Superior temporal gyrus (tissue), 1 donor: Measurements from ENCODE around the gene MTA2.

Experiments
- DNase-seq: peaks from one replicate; pipeline ENCODE4 v3.0.0-alpha.2; 2016; ENCODE audit errors: extremely low spot score

The MTA2 gene

DNA sequence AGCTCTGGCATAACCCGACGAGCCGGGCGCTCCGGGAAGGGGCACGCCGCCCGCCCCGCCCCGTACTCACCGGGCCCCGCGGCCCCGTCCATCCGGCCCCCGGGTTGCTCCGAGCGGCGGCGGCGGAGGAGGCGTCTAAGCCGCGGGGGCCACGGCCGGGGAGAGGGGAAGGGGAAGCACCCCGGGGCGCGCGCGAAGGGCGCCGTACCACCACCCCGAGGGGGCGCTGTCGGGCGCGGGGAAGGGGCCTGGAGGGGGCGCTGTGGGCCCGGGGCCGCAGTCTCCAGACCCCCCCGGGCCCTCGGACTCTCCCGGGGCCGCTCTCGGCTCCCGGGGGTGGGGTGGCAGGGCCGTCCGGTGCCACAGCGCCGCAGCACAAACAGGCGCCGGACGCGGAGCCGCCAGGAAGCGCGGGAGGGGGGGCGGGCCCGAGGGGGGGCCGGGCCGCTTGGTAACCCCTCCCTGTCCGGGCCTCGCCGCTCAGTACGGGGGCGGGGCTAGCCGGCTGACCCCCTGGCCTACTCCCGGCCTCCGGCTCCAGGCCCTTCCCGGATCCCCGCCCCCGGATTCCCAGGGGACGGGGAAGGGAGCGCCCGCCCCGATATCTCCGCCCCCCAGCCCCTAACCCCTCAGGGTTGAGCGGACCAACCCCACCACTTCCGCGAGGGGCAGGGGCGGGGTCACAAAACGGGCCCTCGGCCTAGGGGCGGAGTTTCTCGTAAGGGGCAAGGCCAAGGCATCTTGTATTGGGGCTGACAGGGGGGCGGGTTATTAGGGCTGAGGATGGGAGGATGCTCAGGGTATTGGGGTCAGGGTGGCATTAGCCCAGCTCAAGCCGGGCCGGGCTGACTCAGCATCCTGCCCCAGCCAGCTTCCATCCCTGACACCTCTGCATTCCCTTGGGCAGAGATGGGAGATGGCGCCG lies 11.0 kb upstream of the MTA2 start, which contains the start of the genes EML3 and ROM1:
TSS of gene EML3 (minus strand) at position 410 of the 925 bp plus-strand sequence. CDS start at position 92, 318 bp downstream.
TSS of gene ROM1 (plus strand) at position 892 of the 925 bp plus-strand sequence. CDS start at position 917, 25 bp downstream.
- DNase-seq: peak; percentile 72

DNA sequence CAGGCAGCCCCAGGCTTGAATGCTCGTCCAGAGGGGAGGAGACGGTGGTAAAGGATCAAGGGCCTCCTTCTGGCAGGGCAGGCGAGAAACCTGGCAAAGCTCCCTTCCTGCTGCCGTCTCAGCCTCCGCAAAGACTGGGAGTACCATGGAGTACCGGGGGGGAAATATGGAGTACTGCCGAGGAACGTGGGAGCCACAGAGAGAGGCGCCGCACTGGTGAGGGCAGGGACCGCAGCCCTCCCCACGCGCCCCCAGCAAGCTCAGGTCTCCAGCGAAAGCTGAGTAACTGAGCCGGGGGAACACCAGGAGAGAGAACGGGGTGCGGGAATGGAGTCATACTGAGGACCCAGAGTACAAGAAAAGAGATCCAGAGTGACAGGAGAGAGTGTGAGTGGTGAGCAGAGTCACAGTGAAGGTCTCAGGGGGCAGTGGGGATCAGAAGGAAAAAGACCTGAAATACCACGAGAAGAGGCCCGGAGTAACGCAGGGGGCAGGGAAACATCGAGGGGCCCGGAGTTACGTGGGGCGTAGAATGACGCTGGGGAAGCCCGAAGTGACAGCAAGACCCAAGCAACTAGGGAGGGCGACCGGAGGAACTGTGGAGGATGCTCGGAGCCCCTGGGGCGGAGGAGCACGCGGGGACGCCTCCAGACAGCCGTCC lies 10.2 kb upstream of the MTA2 start:
- DNase-seq: peak; percentile 19

DNA sequence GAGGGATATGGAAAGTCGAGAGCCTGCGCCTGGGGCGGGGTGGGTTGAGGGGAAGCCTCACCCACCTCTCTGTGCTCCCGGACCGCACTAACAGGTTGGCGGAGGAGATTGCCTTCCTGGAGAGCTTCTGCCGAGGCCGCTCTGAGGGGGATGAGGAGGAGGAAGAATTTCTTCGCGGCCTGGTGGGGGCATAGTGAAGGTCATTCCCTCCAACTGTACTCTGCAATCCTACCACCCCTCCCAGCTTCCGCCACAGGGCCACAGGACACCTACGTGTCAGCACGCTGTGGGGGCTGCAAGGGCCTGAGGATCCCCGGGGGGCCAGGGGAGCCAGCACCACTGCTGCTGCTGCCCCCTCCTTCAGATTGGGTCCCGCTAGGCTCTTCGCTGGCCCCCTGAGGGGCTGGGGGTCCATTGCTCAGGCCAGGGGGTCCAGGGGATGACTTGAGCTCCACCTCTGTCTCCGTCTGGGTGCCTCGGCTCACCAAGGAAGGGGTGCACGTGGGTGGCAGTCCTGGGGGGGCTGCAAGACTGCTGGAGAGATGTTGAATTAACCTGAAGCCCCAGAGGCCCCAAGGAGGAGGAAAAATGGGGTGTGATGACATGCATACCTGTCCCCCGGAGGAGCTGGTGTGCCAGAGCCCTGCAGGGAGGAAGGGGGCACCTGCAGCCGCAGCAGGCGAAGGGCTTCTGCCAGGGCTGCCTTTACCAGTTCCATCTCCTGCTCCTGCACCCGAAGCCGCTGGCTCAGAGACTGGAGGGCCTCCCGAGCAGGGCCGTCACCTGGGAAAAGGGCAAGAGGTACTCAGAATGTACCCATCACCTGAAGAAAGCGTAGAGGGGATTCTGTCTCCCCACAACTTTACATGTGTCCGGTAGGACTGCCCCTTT lies 9.4 kb upstream of the MTA2 start:
- DNase-seq: no peak

DNA sequence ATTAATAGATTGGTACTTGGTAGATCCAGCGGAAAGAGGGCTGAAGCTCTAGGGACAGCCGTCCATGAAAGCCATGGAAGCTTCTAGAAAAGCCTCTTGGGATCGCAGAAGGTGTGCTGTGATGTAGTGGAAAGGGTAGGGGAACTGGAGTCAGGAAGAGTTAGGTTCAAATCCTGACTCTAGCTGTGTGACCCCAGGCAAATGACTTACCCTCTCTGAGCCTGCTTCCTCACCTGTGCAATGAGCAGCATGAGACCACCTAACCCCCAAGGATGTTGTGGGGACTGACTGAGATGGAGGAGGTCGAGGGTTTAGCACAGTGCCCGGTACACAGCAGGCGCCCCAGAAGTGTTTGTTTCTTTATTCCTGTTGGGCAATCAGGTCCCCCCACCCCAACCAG lies 8.7 kb upstream of the MTA2 start:
- no peak for DNase-seq

DNA sequence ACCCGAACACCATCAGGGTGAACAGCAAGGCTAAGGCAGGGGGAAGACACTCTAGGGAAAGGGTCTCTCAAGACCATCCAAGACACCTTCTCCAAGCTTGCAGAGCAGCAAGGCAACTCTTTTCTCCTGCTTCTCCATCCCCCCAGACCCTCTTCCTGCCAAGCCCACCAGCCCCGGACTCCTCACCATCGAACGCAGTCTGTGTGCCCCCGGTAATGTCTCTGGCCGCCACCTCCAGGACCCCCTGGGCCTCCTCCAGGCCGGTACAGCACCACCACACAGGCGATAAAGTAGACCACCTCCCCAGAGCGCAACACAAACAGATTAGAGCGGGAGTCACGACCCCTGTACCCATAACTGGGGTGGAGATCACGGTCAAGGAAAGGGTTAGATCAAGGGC lies 7.1 kb upstream of the MTA2 start:
- DNase-seq: no peak

DNA sequence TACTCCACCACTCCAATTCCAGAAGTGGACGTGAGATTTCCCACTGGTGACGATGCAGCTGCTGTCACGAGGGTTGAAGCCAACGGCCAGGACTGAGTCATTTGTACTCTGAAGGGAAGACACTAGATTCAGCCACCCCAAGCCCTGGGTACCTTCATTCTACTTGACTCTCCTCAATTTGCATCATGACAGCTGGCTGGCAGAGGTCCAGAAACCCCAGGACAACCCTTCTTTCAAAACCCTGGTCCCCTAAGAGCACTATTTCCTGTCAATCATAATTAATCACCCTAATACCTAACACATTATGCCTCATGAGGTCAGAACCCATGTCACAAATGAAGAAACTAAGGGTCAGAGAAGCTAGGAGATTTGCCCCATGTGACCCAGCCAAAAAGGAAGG lies 6.0 kb upstream of the MTA2 start:
- DNase-seq: no peak

DNA sequence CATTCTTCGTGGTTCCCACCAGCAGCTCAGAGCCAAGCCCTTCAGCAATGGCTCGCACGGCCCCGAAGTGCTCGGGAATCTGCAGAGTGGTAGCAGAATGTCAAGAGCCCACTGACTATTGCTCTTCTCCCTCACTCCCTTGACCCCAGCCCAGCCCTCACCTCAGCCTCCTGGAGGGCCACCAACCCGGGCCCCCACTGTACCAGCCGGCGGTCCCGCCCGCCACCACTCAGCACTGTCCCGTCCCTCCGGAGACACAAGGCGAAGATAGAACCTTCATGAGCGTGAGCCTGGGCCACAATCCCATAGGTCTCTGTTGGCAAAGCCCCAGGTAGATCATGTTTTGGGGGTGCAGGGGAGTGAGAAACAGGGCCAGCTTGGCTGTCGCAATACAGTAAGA lies 4.2 kb upstream of the MTA2 start:
- DNase-seq: no peak

DNA sequence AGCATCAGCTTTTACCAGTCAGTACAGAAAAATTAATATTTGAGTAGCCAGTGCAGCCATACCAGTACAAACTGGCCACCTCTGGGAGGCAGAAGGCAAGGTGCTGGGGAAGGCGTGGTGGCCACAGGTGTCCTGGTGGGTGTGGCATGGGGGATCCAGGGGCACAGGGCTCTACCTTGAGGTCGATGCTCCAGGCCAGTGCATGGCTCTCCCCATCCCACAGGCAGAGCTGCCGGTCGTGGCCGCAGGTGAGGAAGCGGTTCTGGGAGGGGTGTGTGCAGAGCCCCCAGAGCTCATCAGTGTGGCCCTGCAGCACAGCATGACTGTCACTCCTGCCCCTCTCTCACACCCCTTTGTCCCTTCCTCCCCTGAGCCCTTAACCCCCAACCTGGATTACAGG lies 3.8 kb upstream of the MTA2 start:
- DNase-seq: no peak

DNA sequence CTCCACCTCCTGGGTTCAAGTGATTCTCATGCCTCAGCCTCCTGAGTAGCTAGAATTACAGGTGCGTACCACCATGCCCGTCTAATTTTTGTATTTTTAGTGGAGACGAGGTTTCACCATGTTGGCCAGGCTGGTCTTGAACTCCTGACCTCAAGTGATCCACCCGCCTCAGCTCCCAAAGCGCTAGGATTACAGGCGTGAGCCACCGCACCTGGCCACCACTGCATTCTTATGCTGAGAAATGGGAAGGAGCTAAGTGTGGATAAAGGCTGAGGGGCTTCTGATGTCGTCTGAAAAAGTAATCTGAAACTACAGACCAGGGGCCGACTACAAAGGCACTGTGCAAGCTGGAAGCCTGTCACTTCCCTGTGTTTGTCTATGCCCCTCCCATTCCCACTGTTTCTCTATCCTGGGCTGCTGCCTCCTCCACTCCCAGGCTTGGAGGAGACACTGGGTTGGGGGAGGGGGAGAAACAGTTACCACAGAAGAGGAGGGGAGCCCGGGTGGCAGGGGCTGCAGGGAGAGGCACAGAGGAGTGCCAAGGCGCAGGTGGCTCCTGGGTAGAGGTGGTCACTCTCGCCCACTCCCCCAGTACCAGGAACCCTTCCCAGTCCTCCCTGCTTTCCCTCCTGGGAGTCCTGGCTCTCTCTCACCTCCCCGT lies 2.9 kb upstream of the MTA2 start:
- no peak for DNase-seq

DNA sequence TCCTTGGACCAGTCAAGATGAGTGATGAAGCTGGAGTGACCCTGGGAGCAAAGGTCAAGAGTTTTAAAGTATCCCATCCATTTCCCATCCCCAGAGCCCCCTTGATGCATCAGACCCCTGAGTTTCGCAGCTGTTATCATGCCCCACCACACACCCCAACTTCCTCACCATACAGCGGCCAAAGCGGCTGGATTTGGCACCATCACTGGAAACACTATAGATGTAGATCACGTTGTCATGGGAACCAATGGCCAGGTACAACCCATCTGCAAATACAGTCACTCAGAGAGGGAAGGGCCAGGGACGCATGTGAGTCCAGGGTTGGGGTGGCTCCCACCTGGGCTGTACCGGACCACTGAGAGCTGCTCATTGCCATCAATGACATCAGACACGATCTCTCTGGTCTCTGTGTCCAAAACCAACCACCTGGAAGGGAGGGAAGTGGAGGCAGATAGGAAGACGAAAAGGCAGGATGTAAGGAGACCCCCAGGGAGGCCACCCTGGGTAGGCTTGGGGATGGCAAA lies 2.2 kb upstream of the MTA2 start:
- no peak for DNase-seq

DNA sequence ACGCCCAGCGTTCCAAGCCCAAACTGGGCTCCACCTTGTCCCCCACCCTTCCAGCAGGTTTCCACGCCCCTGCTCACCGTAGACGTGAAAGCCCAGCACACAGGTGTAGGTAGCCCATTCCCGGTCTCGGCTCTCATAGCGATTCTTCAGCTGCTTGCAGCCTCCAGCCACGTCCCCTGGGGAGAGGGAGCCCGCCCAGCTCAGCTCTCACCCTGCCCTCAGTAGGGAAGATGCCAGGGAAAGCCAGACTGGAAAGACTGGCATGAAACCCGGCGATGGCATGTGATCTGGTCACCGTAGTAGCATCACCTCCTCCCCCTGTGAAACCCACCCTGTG lies 1.4 kb upstream of the MTA2 start:
- DNase-seq: no peak

DNA sequence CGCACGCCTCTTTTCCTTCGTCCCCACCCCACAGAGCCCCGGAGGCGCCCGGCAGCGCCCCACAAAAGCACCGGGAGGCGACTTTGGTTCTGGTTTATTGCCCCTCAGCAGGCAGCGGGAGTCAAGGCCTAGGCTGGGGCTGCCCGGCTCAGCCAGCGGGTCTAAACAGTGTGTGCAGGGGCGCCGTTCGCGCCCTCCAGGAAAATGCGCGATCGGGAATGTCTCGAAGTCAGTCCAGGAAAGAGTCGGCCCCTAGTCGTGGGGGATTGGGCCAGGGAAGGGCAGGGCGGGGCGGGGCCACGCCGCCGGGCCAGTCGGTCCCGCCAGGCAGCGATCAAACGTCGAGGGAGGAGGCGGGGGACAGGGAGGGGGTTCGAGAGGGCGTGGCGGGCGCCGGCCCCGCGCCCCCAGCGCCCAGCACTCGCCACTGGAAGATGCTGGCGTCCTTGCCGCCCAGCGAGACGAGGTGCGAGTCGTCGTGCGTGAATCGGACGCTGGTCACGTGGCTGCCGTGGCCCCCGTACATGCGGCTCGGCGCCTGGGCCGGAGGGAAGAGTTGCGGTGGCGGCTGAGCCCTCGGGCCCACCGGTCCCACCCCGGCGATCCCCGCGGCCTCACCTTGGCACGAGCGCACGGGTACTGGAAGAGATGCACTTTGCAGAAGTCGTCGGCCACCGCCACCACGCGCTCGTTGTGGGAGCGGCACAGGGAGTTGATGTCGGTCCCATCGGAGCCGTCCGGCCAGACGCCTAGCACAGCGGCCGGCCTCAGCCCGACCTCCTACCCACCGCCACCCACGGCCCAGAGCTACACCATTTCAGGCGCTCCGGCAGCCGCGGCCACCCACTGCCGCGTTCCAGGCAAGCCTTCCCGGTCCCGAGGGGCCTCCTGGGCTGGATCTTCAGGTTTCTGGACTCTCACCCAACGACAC lies 741 bp upstream of the MTA2 start:
- peak; percentile 64 for DNase-seq

DNA sequence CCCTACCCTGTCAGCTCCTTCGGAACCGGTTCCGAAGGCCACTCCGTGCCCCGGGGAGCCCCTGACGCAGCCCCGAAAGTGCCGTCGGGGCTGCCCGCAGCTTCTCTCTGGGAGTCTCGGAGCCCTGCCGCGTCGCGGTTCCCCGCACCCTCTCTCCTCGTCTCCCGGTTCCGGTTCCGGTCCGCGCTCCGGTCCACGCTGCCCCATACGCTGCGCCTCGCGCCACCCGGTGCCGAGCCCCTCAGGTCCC lies 618 bp downstream of the MTA2 start:
- DNase-seq: no peak

DNA sequence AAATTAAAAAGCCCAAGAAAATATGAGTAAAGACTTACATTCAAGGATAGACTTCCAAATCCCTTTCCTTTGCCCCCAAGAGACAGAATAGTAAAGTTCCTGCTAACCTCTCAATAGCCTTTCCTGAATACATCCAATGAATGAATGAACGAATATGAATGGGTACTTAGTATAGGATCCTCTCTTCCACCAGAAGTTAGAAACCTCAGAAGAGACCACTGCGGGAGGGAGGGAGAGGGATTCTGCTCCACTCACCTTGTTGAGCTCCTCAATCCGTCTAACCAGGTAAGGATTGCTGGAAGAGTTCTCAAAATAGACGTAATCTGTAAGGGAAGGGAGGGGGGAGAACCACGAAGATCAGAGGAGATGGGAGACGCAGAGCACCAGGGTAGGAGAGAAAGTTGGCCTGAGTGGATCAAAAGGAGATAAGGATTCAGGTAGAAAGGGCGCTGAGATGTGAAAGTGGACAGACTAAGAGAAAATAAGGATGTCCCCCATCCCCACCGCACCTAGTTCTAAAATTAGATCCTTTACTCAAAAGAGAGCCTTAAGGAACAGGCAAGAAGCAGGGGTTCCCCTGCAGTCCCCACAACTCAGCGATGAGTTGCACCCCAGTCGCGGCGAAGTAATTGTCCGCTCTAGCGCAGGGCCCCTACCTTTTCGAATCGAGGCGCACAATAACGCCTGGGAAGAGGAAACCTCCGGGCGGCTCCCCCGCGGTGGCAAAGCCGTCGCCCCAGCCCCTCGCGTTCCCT lies 1.1 kb downstream of the MTA2 start:
- DNase-seq: peak; percentile 13

DNA sequence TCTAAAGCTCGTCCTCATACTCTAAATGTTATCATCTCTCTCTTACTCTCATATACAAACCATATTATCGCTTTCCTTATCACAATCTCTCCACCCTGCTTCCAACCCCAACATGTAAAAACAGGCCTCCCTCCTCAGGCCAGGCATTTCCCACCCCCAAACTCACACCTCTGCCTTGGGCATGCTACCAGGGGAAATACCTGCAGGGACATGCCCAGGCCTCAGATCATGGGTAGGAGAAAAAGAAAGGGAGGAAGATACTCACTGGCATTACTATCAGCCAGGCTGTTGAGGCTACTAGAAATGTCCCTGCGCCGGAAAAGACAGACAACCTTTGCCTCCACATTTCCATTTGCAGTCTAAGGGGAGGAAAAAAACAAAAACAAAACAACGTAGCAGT lies 1.8 kb downstream of the MTA2 start:
- no peak for DNase-seq

DNA sequence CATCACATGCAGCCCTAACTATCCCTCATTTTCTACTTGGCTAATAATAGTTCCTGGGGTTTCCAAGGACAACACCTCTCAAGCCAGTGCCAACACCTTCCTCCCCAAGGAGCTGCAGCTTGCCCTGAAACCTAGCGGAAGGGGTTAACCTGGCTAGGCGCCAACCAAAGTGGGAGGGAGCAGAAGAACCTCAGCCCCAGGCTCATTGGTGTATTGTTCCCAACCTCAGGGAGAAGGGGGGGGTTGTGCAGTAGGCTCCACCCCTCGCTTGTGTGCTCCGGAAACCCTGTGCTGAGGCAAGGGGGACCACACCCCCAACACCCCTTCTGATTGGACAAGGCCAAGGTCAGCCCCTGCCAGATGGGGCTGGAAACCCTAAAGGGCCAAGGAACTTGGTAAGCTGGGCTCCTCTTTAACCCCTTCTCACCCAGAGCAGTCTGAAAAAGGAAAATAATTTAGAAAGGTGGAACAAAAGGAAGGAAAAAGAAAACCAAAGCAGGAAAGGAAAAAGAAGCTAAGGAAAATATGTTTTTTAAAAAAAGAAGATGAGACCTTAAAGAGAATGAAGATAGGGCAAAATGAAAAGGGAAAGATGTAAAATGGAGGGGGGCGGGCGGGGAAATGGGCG lies 2.5 kb downstream of the MTA2 start:
- DNase-seq: peak; percentile 91

DNA sequence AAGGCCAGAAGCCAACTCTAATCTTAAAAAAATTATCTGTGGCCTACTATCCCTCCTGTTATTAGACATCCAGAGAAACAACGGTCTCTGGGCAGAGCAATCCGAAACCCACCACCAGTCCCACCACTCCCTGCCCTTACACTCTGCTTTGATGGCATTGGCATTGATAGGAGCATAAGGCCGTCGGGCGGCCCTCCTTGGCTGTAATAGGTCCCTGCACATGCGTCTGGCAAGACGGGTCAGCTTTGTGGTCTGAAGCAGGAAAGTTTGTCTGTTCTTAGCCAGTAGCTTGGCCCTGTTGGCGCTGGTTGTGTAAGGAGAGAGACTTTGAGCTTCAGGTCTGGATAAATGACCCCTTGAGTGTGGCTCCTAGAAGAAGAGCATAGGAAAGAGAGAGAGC lies 6.5 kb downstream of the MTA2 start:
- DNase-seq: no peak

DNA sequence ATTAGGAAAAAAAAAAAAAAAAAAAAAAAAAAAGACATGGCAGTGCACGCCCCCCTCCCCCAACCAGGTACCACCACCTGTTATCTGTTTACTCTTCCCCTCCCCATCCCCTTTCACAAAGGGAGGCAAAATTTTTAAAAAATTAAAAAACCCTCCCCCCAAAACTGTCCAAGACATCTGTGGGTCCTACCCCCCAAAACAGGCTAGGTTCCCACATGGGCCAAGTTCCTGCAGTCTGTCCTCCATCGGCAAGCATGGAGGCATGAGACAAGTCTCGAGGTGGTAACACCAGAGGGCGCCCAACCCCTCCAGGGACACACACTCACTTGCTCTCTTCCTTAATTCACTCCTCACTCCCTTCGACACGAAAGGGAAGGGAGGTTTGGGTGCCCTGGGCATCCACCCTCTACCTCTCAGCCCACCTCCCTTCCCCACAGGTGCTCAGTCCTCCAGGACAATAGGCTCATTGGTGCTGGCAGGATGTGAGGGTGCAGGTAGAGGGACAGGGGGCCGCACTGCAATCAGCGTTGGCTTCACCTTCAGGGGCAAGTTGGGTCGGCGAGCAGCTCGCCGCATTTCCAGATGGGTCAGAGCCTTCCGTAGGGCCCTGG lies 8.1 kb downstream of the MTA2 start:
- DNase-seq: peak; percentile 76

DNA sequence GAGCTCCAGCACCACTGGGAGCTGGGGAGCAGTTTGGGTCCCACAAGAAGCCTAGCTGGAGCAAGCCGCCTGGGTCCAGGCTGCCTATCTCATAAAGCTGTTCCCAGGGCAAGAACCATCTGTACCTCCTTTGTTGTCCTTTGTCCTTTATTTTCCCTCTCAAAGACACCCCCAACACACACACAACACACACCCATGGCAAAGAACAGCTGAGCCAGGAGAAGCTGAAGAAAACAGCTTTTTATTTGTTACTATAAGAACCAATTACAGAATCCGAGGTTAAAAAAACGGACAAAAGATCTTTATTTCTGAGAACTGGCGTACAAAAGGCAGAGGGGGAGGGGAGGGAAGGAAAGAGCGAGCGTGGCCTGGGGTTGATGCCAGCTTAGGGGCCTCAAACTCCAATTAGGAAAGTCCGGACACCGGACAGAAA lies 8.7 kb downstream of the MTA2 start:
- DNase-seq: peak; percentile 80
